Right atrium auricular region (tissue), 2 donors: ENCODE measurements around the gene NUDC. TPM values are rescaled to one million over a fixed set of nuclear protein-coding genes. Genes with fewer than 3 reads are reported as not detected.

Source experiments
- DNase-seq: peaks from one replicate; pipeline ENCODE4 v3.0.0-alpha.2; 2019; ENCODE audit warnings: low spot score
- H3K27ac ChIP-seq, 2 donors: fragments of 200-600 bp; sonication (generic); 1 replicate in 1 of 2; 2 replicates in 1 of 2; pipeline ENCODE4 v1.5.1; 2016 to 2019
- H3K27me3 ChIP-seq, 2 donors: fragments of 200-600 bp; sonication (generic); one replicate each; pipeline versions ENCODE4 v1.5.1 to v1.6.0; 2017 to 2019
- H3K36me3 ChIP-seq: fragments of 200-600 bp; sonication (generic); one replicate; pipeline ENCODE4 v1.5.1; 2016
- H3K4me1 ChIP-seq, 2 donors: fragments of 200-600 bp; sonication (generic); one replicate each; pipeline versions ENCODE4 v1.5.1 to v1.6.0; 2017 to 2019
- H3K4me3 ChIP-seq, 2 donors: fragments of 200-600 bp; sonication (generic); 1 replicate in 1 of 2; 2 replicates in 1 of 2; pipeline ENCODE4 v1.5.1; 2017 to 2019; ENCODE audit warnings: mild to moderate bottlenecking in 1 of 2, moderate library complexity in 1 of 2
- H3K9me3 ChIP-seq, 2 donors: fragments of 200-600 bp; sonication (generic); one replicate each; pipeline ENCODE4 v1.5.1; 2019
- CTCF ChIP-seq, 2 donors: fragments of 200-600 bp; sonication (generic); IDR thresholded peaks; one replicate each; pipeline ENCODE4 v1.5.1; 2019; ENCODE audit warnings: antibody characterized with exemption in 2 of 2
- total RNA-seq, 2 donors: library from RNA; depleted of rRNA; stranded (reverse); fragments of >200 nt; gene quantifications; one replicate each; pipeline ENCODE4 v1.1.0, GENCODE V29; 2016

The NUDC gene
- total RNA-seq, 2 donors from 2014 or later, result 66.7 to 82.3 TPM

DNA sequence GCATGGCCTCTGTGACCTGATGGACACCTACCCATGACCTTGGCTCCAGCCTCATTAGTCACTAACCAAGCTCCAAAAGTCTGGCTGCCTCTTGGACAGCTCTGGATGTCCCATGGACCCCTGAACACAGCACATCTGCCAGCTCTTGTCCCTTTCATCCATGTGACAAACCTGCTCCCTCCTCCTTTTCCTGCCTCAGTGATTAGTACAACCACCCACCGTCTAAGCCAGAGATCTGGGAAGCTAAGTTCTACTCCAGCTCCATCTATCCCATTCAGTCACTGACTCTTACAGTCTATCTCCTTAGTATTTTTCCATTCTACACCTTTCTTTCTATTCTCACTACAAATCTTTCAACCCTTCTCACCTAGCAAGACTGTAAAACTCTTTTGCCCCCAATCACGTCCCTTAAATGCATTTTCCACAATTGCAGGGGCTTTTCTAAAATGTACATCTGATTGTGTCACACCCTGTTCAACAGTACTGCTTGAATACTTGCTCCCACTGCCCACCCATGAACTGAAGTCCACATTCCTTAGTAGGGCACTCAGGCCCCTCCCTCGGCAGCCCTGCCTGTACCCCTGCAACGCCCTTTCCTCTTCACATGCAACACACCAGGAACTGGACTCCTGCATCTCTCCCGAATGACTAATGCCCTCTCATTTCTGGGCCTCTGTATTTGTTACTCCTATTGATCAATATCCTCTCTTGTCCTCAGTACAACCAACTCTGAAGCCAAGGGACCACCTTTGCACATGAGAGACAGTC lies 38.7 kb upstream of the NUDC start:
- no peak for DNase-seq
- no peaks in the 10 kb centered on the region for H3K27me3 ChIP-seq
- H3K36me3 ChIP-seq, result peaks cover 90% of the 10 kb centered on the region
- H3K27ac ChIP-seq, result no peak overlapping the region
- H3K9me3 ChIP-seq, result no peaks in the 10 kb centered on the region
- TF ChIP-seq CTCF (IDR thresholded peaks at IDR 0.05), result no peak
- peaks cover 0 to under 1% of the 10 kb centered on the region in 2 donors for H3K4me1 ChIP-seq
- no peak overlapping the region for H3K4me3 ChIP-seq

- TF ChIP-seq CTCF (IDR thresholded peaks at IDR 0.05), result peak in 1 of 2 donors; percentile 46
- Histone ChIP-seq H3K4me1 (peaks cover 0 to 26% of the 10 kb centered on the region in 2 donors), H3K27ac (no peak overlapping the region), H3K27me3 (no peaks in the 10 kb centered on the region), H3K36me3 (peaks cover 66% of the 10 kb centered on the region), H3K4me3 (no peak overlapping the region), H3K9me3 (no peaks in the 10 kb centered on the region)
- no peak for DNase-seq
Measured at GRCh38 chr1:26887125-26887524, 34.4 kb upstream of the NUDC start.

GRCh38 chr1:26888231-26888630 lies 33.3 kb upstream of the NUDC start:
- Histone ChIP-seq H3K4me1 (peaks cover 0 to 26% of the 10 kb centered on the region in 2 donors), H3K27me3 (no peaks in the 10 kb centered on the region), H3K36me3 (peaks cover 66% of the 10 kb centered on the region), H3K27ac (no peak overlapping the region), H3K4me3 (no peak overlapping the region), H3K9me3 (no peaks in the 10 kb centered on the region)
- no peak for TF ChIP-seq CTCF (IDR thresholded peaks at IDR 0.05)
- no peak for DNase-seq

DNA sequence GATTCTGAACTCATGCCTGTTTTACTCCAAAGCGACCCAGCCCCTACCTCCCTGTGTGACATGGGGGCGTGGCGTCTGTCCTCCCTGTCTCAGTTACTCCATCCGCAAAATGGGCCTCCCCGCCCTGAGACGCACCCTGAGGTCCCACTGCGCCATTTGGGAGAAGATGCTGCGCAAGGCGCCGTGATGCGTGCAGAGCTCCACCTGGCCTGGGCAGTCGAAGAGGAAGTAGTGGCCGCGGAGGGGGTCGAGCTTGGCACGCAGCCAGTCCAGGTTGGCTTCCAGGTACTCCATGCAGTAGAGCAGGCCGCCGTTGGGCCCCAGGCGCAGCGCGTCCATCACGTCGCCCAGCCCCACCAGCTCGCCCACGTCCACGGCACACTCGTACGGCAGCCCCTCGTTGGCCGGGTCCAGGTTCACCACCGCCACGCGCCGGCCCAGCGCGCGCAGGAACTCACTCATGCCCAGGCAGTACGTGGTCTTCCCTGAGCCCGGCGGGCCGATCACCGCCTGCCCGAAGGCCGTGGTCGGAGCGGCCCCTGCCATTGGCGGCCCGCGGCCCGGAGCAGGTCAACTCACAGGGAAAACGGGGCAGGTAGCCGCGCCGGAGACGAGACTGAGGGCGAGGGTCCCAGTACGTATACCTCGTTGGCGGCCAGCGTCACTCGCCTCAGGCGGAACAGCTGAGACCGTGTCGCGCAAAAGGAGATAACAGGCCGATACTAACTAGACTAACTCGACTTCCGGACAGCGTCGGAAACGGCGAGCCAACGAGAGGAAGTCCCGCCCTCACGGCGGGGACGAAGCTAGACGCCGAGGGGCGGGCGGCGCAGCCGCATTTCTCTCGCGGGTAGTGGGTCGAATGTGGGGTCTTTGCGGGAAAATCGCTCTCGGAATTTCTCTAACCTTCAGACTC lies 31.7 kb upstream of the NUDC start, which contains the start of gene GPN2:
GPN2 (minus strand) TSS at position 733 of the 916 bp plus-strand sequence; CDS start at position 546, 187 bp downstream.
- Histone ChIP-seq H3K4me1 (peaks cover 0 to 26% of the 10 kb centered on the region in 2 donors), H3K9me3 (no peaks in the 10 kb centered on the region)

GRCh38 chr1:26890467-26890796 lies 31.1 kb upstream of the NUDC start:
- no peak for TF ChIP-seq CTCF (IDR thresholded peaks at IDR 0.05)
- Histone ChIP-seq H3K27ac (peak overlapping the region; percentile 87 to 90), H3K27me3 (no peaks in the 10 kb centered on the region), H3K36me3 (peaks cover 65% of the 10 kb centered on the region), H3K9me3 (no peaks in the 10 kb centered on the region), H3K4me3 (peak overlapping the region; percentile 95 to 96), H3K4me1 (peaks cover 0 to 26% of the 10 kb centered on the region in 2 donors)
- no peak for DNase-seq

More for the DNA sequence above, 31.7 kb upstream of the NUDC start, which contains the start of gene GPN2:
- peaks cover 65% of the 10 kb centered on the region for H3K36me3 ChIP-seq
- peak within 1 kb of the TSS; percentile 87 to 90 for H3K27ac ChIP-seq
- peak; percentile 77 for DNase-seq
- peak within 1 kb of the TSS; percentile 95 to 96 for H3K4me3 ChIP-seq
- no peak for TF ChIP-seq CTCF (IDR thresholded peaks at IDR 0.05)
- H3K27me3 ChIP-seq, result no peaks in the 10 kb centered on the region
